Panc1 (cell line): Measurements from ENCODE around the gene SMURF1. TPM values are rescaled to one million over a fixed set of nuclear protein-coding genes. Genes with fewer than 3 reads are reported as not detected.

ENCODE experiments used
- ATAC-seq: fragments of 200-7000 bp; cut with Tn5 transposase; 2 replicates; pipeline ENCODE4 v1.9.1; 2020; ENCODE audit warnings: mild to moderate bottlenecking, moderate library complexity
- BruUV-seq: library from RNA; stranded (reverse); fragments of 400-500 nt; replicated peaks from 2 replicates; lab custom pipeline; 2021; lab: Mats Ljungman, UMichigan
- CTCF ChIA-PET: fragments of 300-600 bp; sonication (Branson Sonifier 250); formaldehyde crosslinking; loops from one replicate; lab custom pipeline; 2022; ENCODE audit warnings: antibody characterized with exemption; lab: Charles Lee
- POLR2A ChIA-PET: fragments of 300-600 bp; sonication (Branson Sonifier 250); formaldehyde crosslinking; loops from one replicate; lab custom pipeline; 2022; ENCODE audit warnings: antibody characterized with exemption; lab: Charles Lee
- DNase-seq: peaks from one replicate; pipeline ENCODE4 v3.0.0-alpha.2; 2010; ENCODE audit warnings: low read depth, low spot score
- H3K27ac ChIP-seq: 2 replicates; pipeline ENCODE4 v1.5.1; 2011; ENCODE audit warnings: mild to moderate bottlenecking, low read length, inconsistent platforms
- H3K27me3 ChIP-seq: fragments of 200-500 bp; sonication (Bioruptor generic); 2 replicates; pipeline ENCODE4 v1.6.0; 2014; ENCODE audit warnings: low read length, inconsistent platforms; ENCODE audit not compliant: control insufficient read depth, insufficient read depth
- H3K36me3 ChIP-seq: fragments of 200-500 bp; sonication (Bioruptor generic); 2 replicates; pipeline ENCODE4 v1.5.1; 2014; ENCODE audit warnings: inconsistent platforms, mild to moderate bottlenecking, low read length, moderate library complexity; ENCODE audit not compliant: control insufficient read depth, insufficient read depth
- H3K4me1 ChIP-seq: 2 replicates; pipeline ENCODE4 v1.5.1; 2011; ENCODE audit warnings: inconsistent platforms, mild to moderate bottlenecking, low read length, moderate library complexity; ENCODE audit not compliant: control insufficient read depth, insufficient read depth
- H3K4me3 ChIP-seq, 2 experiments: 2 replicates each; pipeline ENCODE4 v1.5.1; 2011 to 2012; ENCODE audit warnings: low read depth in 2 of 2, low read length in 2 of 2, mild to moderate bottlenecking in 2 of 2, inconsistent platforms in 1 of 2, moderate library complexity in 1 of 2
- H3K9me3 ChIP-seq: fragments of 200-500 bp; sonication (Bioruptor generic); 2 replicates; pipeline ENCODE4 v1.5.1; 2014; ENCODE audit warnings: low read depth, mild to moderate bottlenecking, inconsistent platforms, low read length, moderate library complexity; ENCODE audit not compliant: control insufficient read depth, insufficient read depth
- POLR2AphosphoS5 ChIP-seq: IDR thresholded peaks from 2 replicates; pipeline ENCODE4 v1.6.1; 2012; ENCODE audit warnings: mild to moderate bottlenecking, low read depth, low read length, moderate library complexity
- SIN3A ChIP-seq: IDR thresholded peaks from 2 replicates; pipeline ENCODE4 v1.6.1; 2012; ENCODE audit warnings: low read depth, mild to moderate bottlenecking, low read length, moderate library complexity, borderline replicate concordance; ENCODE audit not compliant: insufficient read depth
- TCF7L2 ChIP-seq: IDR thresholded peaks from 2 replicates; pipeline ENCODE4 v1.6.1; 2011; ENCODE audit warnings: mild to moderate bottlenecking, low read depth, low read length, inconsistent platforms
- in situ Hi-C: cut with HindIII; loops from 2 replicates; pipeline ENCODE4 v1.10.0; 2016; ENCODE audit warnings: low sequenced_read_pairs, low pct_unique_long_range_greater_than_20kb
- intact Hi-C: fragments of 100-400 bp; cut with micrococcal nuclease; formaldehyde crosslinking; loops from one replicate; pipeline ENCODE4 v1.10.0; 2022; ENCODE audit not compliant: unreplicated experiment
- total RNA-seq: library from RNA; stranded (reverse); gene quantifications from one replicate; pipeline ENCODE4 v1.2.1, GENCODE V29; 2021; ENCODE audit not compliant: unreplicated experiment
- TF ChIP-seq, protein P1 (sequence below): fragments of 450-650 bp; IDR thresholded peaks from 2 replicates; pipeline ENCODE4 v1.5.1; 2017; ENCODE audit warnings: mild to moderate bottlenecking
- TF ChIP-seq, protein P2 (sequence below), 2 experiments: IDR thresholded peaks; 2 replicates each; pipeline ENCODE4 v1.6.1; 2011 to 2012; ENCODE audit warnings: low read depth in 2 of 2, control low read depth in 1 of 2, low read length in 1 of 2, mild to moderate bottlenecking in 1 of 2, moderate library complexity in 1 of 2; ENCODE audit not compliant: insufficient read depth in 1 of 2

SMURF1 gene
- total RNA-seq, 1 experiment from 2014 or later, result 47.0 TPM

DNA sequence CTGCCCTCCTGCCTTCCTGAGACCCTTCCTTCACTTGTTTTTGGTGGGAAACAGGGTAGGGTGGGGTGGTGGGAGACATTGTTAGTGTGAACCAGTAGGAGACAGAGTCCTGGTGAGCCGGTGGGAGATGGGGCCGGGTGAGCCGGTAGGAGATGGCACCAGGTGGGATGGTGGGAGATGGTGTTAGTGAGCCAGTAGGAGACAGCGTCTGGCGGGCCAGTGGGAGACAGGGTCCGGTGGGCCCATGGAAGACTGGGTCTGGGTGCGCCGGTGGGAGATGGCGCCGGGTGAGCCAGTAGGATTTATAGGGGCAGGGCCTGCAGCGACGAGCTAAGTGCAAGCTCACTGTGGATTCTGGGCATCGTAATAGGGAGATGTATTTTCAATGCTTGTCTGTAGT, 148.8 kb downstream of the SMURF1 start:
- H3K9me3 ChIP-seq, result no peaks in the 10 kb centered on the region
- ChIA-PET CTCF (no interaction called here), POLR2A (interaction anchor here (0.8 kb wide), 1 partner anchor 21 kb away, joined by 3 read pairs; no protein-coding TSS in a partner anchor)

GRCh38 chr7:98994046-98994944, 149.6 kb downstream of the SMURF1 start:
- Histone ChIP-seq H3K27me3 (no peaks in the 10 kb centered on the region), H3K36me3 (peaks cover 22% of the 10 kb centered on the region), H3K27ac (no peak overlapping the region), H3K9me3 (no peaks in the 10 kb centered on the region), H3K4me1 (no peaks in the 10 kb centered on the region), H3K4me3 (no peak overlapping the region)
- BruUV-seq, result no TSS peak
- TF ChIP-seq SIN3A (no peak), POLR2AphosphoS5 (no peak), TCF7L2 (no peak)
- TF ChIP-seq, protein P1, sequence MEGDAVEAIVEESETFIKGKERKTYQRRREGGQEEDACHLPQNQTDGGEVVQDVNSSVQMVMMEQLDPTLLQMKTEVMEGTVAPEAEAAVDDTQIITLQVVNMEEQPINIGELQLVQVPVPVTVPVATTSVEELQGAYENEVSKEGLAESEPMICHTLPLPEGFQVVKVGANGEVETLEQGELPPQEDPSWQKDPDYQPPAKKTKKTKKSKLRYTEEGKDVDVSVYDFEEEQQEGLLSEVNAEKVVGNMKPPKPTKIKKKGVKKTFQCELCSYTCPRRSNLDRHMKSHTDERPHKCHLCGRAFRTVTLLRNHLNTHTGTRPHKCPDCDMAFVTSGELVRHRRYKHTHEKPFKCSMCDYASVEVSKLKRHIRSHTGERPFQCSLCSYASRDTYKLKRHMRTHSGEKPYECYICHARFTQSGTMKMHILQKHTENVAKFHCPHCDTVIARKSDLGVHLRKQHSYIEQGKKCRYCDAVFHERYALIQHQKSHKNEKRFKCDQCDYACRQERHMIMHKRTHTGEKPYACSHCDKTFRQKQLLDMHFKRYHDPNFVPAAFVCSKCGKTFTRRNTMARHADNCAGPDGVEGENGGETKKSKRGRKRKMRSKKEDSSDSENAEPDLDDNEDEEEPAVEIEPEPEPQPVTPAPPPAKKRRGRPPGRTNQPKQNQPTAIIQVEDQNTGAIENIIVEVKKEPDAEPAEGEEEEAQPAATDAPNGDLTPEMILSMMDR, result no peak
- TF ChIP-seq, protein P2, sequence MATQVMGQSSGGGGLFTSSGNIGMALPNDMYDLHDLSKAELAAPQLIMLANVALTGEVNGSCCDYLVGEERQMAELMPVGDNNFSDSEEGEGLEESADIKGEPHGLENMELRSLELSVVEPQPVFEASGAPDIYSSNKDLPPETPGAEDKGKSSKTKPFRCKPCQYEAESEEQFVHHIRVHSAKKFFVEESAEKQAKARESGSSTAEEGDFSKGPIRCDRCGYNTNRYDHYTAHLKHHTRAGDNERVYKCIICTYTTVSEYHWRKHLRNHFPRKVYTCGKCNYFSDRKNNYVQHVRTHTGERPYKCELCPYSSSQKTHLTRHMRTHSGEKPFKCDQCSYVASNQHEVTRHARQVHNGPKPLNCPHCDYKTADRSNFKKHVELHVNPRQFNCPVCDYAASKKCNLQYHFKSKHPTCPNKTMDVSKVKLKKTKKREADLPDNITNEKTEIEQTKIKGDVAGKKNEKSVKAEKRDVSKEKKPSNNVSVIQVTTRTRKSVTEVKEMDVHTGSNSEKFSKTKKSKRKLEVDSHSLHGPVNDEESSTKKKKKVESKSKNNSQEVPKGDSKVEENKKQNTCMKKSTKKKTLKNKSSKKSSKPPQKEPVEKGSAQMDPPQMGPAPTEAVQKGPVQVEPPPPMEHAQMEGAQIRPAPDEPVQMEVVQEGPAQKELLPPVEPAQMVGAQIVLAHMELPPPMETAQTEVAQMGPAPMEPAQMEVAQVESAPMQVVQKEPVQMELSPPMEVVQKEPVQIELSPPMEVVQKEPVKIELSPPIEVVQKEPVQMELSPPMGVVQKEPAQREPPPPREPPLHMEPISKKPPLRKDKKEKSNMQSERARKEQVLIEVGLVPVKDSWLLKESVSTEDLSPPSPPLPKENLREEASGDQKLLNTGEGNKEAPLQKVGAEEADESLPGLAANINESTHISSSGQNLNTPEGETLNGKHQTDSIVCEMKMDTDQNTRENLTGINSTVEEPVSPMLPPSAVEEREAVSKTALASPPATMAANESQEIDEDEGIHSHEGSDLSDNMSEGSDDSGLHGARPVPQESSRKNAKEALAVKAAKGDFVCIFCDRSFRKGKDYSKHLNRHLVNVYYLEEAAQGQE (IDR thresholded peaks at IDR 0.05; ENCODE audit: insufficient read depth in 1 of 2, low read depth in 2 of 2, low read length in 1 of 2), result no peak
- POLR2A ChIA-PET, result interaction anchor here (0.8 kb wide), 1 partner anchor 20 kb away, joined by 3 read pairs; no protein-coding TSS in a partner anchor
- in situ Hi-C loops (no loop called here), intact Hi-C loops (no loop called here)
- DNase-seq (no peak), ATAC-seq (no peak)
- CTCF ChIA-PET, result no interaction called here

More for the DNA sequence above, 148.8 kb downstream of the SMURF1 start:
- Histone ChIP-seq H3K4me3 (no peak overlapping the region), H3K27me3 (no peaks in the 10 kb centered on the region), H3K4me1 (no peaks in the 10 kb centered on the region), H3K27ac (no peak overlapping the region), H3K36me3 (peaks cover 20% of the 10 kb centered on the region)
- DNase-seq (no peak), ATAC-seq (no peak)
- BruUV-seq, result no TSS peak
- intact Hi-C loops (no loop called here), in situ Hi-C loops (no loop called here)
- TF ChIP-seq POLR2AphosphoS5 (no peak), SIN3A (no peak), TCF7L2 (no peak)
- TF ChIP-seq, protein P2 (IDR thresholded peaks at IDR 0.05; ENCODE audit: insufficient read depth in 1 of 2, low read depth in 2 of 2, low read length in 1 of 2), result no peak
- TF ChIP-seq, protein P1, result no peak
